ENCODE results near the gene STEAP2. TPM values are rescaled to one million over a fixed set of nuclear protein-coding genes. Genes with fewer than 3 reads are reported as not detected.
"Not testable (repeated sequence)": the region's sequence is repeated elsewhere in the genome, so short reads cannot be mapped to it uniquely, and the experiment has no call there.

The STEAP2 gene
- 29.9 TPM for total RNA-seq
- long read RNA-seq, full-length matches to known transcripts: 2 of 18 reads
- long read RNA-seq, partial matches to known transcripts: 6 of 18 reads
- long read RNA-seq, other reads (novel, unspliced or antisense): 10 of 18 reads

GRCh38 chr7:90211391-90212148, at the start of gene STEAP2:
TSS of gene STEAP2 (plus strand) at chr7:90211740. CDS start at chr7:90225083, 13,343 bp downstream.
- peak; percentile 96 for DNase-seq (ENCODE audit: low spot score)

GRCh38 chr7:90163534-90163933, 48.0 kb upstream of the STEAP2 start:
- no peak for DNase-seq (ENCODE audit: low spot score)

GRCh38 chr7:90165724-90166123, 45.8 kb upstream of the STEAP2 start:
- DNase-seq (ENCODE audit: low spot score): no peak

GRCh38 chr7:90166153-90166552, 45.4 kb upstream of the STEAP2 start:
- no peak for DNase-seq (ENCODE audit: low spot score)

GRCh38 chr7:90167361-90167760, 44.2 kb upstream of the STEAP2 start:
- no peak for DNase-seq (ENCODE audit: low spot score)

- DNase-seq (ENCODE audit: low spot score): no peak
These were observed 41.6 kb upstream of the STEAP2 start for GRCh38 chr7:90169891-90170290.

- no peak for DNase-seq (ENCODE audit: low spot score)
These were observed 39.4 kb upstream of the STEAP2 start for GRCh38 chr7:90172121-90172520.

GRCh38 chr7:90172624-90173023, 38.9 kb upstream of the STEAP2 start:
- DNase-seq (ENCODE audit: low spot score): no peak

- DNase-seq (ENCODE audit: low spot score): no peak
These were observed 38.3 kb upstream of the STEAP2 start for GRCh38 chr7:90173127-90173844.

- DNase-seq (ENCODE audit: low spot score): no peak
These were observed 35.9 kb upstream of the STEAP2 start for GRCh38 chr7:90175667-90176066.

GRCh38 chr7:90176195-90176594, 35.3 kb upstream of the STEAP2 start:
- DNase-seq (ENCODE audit: low spot score): no peak

GRCh38 chr7:90178166-90178565, 33.4 kb upstream of the STEAP2 start:
- no peak for DNase-seq (ENCODE audit: low spot score)

- no peak for DNase-seq (ENCODE audit: low spot score)
These were observed 32.8 kb upstream of the STEAP2 start for GRCh38 chr7:90178679-90179278.

GRCh38 chr7:90180011-90180585, 31.4 kb upstream of the STEAP2 start:
- no peak for DNase-seq (ENCODE audit: low spot score)

- no peak for DNase-seq (ENCODE audit: low spot score)
These were observed 30.9 kb upstream of the STEAP2 start for GRCh38 chr7:90180649-90181048.

GRCh38 chr7:90181485-90181884, 30.1 kb upstream of the STEAP2 start:
- DNase-seq (ENCODE audit: low spot score): no peak

GRCh38 chr7:90186290-90186689, 25.2 kb upstream of the STEAP2 start:
- DNase-seq (ENCODE audit: low spot score): not testable (repeated sequence)

GRCh38 chr7:90187507-90188050, 24.0 kb upstream of the STEAP2 start:
- no peak for DNase-seq (ENCODE audit: low spot score)

GRCh38 chr7:90188281-90188680, 23.3 kb upstream of the STEAP2 start:
- DNase-seq (ENCODE audit: low spot score): no peak

GRCh38 chr7:90190995-90191394, 20.5 kb upstream of the STEAP2 start:
- DNase-seq (ENCODE audit: low spot score): no peak

- DNase-seq (ENCODE audit: low spot score): no peak
These were observed 19.9 kb upstream of the STEAP2 start for GRCh38 chr7:90191648-90192047.
